Measurements from ENCODE around the gene ADIG. TPM values are rescaled to one million over a fixed set of nuclear protein-coding genes. Genes with fewer than 3 reads are reported as not detected.

ADIG gene
- total RNA-seq, 1 donor: not detected

DNA sequence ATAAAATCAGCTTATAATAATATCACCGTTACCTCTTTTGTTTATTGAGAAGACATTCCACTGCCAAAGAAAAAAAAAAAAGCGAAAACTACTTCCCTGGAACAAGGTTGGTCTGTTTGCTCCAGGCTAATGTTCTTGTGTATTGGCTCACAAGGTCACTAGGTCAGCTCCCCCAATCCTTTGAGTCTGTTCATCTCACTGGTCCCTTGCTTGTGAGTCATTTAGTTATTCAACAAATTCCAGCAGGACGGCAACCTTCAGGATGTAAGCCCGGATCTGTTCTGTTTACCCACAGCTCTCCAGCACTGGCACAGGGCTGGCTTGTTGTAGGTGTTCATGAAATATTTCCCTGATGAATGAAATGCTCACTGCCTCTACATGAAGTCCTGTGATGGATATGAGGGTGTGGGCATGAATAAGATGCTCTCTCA is 23.9 kb downstream of the ADIG start:
- TF ChIP-seq, protein P1, sequence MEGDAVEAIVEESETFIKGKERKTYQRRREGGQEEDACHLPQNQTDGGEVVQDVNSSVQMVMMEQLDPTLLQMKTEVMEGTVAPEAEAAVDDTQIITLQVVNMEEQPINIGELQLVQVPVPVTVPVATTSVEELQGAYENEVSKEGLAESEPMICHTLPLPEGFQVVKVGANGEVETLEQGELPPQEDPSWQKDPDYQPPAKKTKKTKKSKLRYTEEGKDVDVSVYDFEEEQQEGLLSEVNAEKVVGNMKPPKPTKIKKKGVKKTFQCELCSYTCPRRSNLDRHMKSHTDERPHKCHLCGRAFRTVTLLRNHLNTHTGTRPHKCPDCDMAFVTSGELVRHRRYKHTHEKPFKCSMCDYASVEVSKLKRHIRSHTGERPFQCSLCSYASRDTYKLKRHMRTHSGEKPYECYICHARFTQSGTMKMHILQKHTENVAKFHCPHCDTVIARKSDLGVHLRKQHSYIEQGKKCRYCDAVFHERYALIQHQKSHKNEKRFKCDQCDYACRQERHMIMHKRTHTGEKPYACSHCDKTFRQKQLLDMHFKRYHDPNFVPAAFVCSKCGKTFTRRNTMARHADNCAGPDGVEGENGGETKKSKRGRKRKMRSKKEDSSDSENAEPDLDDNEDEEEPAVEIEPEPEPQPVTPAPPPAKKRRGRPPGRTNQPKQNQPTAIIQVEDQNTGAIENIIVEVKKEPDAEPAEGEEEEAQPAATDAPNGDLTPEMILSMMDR (IDR thresholded peaks at IDR 0.05; ENCODE audit: extremely low read depth, low read depth, low read length): no peak

DNA sequence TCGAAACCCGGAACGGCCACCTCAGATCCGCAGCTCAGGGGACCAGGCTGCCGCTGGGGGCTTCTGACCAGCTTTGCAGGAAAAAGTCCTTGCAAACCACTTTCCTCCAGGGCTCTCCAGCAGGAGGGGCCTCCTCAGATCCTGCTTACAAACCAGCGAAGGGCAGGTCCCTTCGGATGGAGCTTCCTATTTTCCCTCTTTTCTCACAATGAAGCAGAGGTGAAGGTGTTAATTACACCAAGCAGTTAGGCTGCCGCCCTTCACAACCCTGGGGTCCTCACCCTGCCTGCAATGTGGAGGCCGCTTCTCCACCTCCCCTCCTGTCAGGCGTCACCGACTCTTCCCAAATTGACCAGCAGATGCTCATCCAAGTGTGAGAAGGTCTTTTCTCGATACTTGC is 26.4 kb downstream of the ADIG start:
- no peak for DNase-seq (ENCODE audit: insufficient read length, low spot score, missing footprints)
- Histone ChIP-seq H3K27me3 (ENCODE audit: insufficient read depth, low read length) (peaks cover 31% of the 10 kb centered on the region), H3K9me3 (ENCODE audit: low read depth, low read length) (no peaks in the 10 kb centered on the region), H3K4me1 (ENCODE audit: insufficient read depth, low read length) (no peaks in the 10 kb centered on the region), H3K4me2 (ENCODE audit: insufficient read depth, low read length) (no peak overlapping the region), H3K36me3 (ENCODE audit: insufficient read depth, low read length) (no peaks in the 10 kb centered on the region), H3K79me2 (ENCODE audit: insufficient read depth, low read length) (no peaks in the 10 kb centered on the region), H3K27ac (ENCODE audit: low read depth, low read length) (no peak overlapping the region), H4K20me1 (ENCODE audit: insufficient read depth, low read length) (no peaks in the 10 kb centered on the region), H2AFZ (ENCODE audit: low read length) (no peak overlapping the region), H3K4me3 (ENCODE audit: insufficient read depth, low read length) (no peak overlapping the region)
- TF ChIP-seq, protein P1 (IDR thresholded peaks at IDR 0.05; ENCODE audit: extremely low read depth, low read depth, low read length): no peak

More for the DNA sequence above, 23.9 kb downstream of the ADIG start:
- no peak overlapping the region for H2AFZ ChIP-seq (ENCODE audit: low read length)
- DNase-seq (ENCODE audit: insufficient read length, low spot score, missing footprints): peak; percentile 71
- no peaks in the 10 kb centered on the region for H3K36me3 ChIP-seq (ENCODE audit: insufficient read depth, low read length)
- no peak overlapping the region for H3K4me2 ChIP-seq (ENCODE audit: insufficient read depth, low read length)
- H3K4me1 ChIP-seq (ENCODE audit: insufficient read depth, low read length): peaks cover 6% of the 10 kb centered on the region
- no peaks in the 10 kb centered on the region for H3K79me2 ChIP-seq (ENCODE audit: insufficient read depth, low read length)
- peaks cover 48% of the 10 kb centered on the region for H3K27me3 ChIP-seq (ENCODE audit: insufficient read depth, low read length)
- H3K27ac ChIP-seq (ENCODE audit: low read depth, low read length): no peak overlapping the region
- no peaks in the 10 kb centered on the region for H4K20me1 ChIP-seq (ENCODE audit: insufficient read depth, low read length)
- H3K4me3 ChIP-seq (ENCODE audit: insufficient read depth, low read length): no peak overlapping the region
- H3K9me3 ChIP-seq (ENCODE audit: low read depth, low read length): no peaks in the 10 kb centered on the region

DNA sequence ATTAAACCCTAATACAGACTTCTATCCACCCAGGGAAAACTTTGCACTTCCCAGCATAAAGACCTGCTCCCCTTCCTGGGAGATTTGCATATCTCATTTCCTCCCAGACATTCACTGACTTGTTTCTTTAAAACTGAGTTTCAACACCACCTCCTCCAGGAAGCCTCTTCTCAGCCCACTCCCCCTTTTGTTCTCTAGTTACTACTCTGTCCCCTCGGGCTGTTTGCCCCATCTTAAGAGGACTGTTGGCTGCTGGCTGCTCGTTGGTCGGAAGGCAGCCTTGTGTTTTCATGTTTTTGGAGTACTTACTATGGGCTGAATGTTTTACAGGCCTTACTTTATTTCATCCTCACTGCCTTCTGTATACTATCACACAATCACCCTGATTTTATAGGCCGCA is 27.2 kb downstream of the ADIG start:
- Histone ChIP-seq H3K36me3 (ENCODE audit: insufficient read depth, low read length) (no peaks in the 10 kb centered on the region), H3K4me1 (ENCODE audit: insufficient read depth, low read length) (no peaks in the 10 kb centered on the region), H3K79me2 (ENCODE audit: insufficient read depth, low read length) (no peaks in the 10 kb centered on the region), H3K27ac (ENCODE audit: low read depth, low read length) (no peak overlapping the region), H4K20me1 (ENCODE audit: insufficient read depth, low read length) (no peaks in the 10 kb centered on the region), H2AFZ (ENCODE audit: low read length) (no peak overlapping the region), H3K9me3 (ENCODE audit: low read depth, low read length) (no peaks in the 10 kb centered on the region), H3K4me3 (ENCODE audit: insufficient read depth, low read length) (no peak overlapping the region), H3K27me3 (ENCODE audit: insufficient read depth, low read length) (peaks cover 31% of the 10 kb centered on the region), H3K4me2 (ENCODE audit: insufficient read depth, low read length) (no peak overlapping the region)
- DNase-seq (ENCODE audit: insufficient read length, low spot score, missing footprints): peak; percentile 77
- TF ChIP-seq, protein P1 (IDR thresholded peaks at IDR 0.05; ENCODE audit: extremely low read depth, low read depth, low read length): no peak

DNA sequence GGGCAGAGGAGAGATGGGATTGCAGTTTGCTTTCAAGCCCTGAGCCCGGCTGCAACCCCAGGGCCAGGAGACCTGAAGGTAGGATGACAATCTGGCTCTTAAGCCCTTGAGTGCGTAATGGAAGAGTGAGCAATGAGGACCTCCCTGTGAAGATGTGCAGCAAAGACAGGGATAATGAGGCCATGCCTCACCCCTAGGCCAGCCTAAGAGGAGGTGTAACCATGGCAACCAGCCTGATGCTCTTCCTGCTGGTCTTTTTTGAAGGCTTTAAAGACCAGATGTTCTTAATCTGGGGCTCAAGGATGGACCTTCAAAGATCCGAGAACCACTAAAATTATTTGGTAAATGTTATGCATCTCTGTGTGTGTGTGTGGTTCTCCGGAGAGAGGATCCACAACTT is 28.8 kb downstream of the ADIG start:
- Histone ChIP-seq H3K4me3 (ENCODE audit: insufficient read depth, low read length) (no peak overlapping the region), H3K36me3 (ENCODE audit: insufficient read depth, low read length) (no peaks in the 10 kb centered on the region), H2AFZ (ENCODE audit: low read length) (no peak overlapping the region), H4K20me1 (ENCODE audit: insufficient read depth, low read length) (no peaks in the 10 kb centered on the region), H3K27me3 (ENCODE audit: insufficient read depth, low read length) (peaks cover 31% of the 10 kb centered on the region), H3K27ac (ENCODE audit: low read depth, low read length) (no peak overlapping the region), H3K4me2 (ENCODE audit: insufficient read depth, low read length) (no peak overlapping the region), H3K9me3 (ENCODE audit: low read depth, low read length) (no peaks in the 10 kb centered on the region), H3K4me1 (ENCODE audit: insufficient read depth, low read length) (no peaks in the 10 kb centered on the region), H3K79me2 (ENCODE audit: insufficient read depth, low read length) (no peaks in the 10 kb centered on the region)
- no peak for DNase-seq (ENCODE audit: insufficient read length, low spot score, missing footprints)
- TF ChIP-seq, protein P1 (IDR thresholded peaks at IDR 0.05; ENCODE audit: extremely low read depth, low read depth, low read length): no peak
